ENCODE data around the gene DNAH6.
A peak's percentile ranks its signal among the peaks of the same experiment; 100 is the strongest.

DNAH6 gene

DNA sequence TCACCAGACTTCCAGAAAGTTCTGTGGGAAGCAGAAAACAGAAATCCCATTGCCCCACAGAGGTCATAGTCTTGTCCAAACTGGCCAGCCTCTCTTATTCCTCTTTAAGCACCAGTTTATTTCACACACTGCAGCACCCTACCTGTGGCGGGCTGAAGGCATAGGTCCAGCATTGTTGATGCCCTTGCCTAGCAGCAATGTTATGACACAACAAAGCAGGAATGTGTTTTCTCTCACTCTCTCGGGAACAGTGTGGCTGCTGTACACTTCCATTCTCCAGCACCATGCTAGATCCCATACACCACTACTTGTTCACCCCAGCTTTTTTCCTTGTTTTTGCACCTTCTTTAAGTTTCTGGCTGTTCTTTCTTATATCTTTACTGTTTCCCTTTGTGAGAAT, 181.6 kb downstream of the DNAH6 start:
- TF ChIP-seq, protein P1, sequence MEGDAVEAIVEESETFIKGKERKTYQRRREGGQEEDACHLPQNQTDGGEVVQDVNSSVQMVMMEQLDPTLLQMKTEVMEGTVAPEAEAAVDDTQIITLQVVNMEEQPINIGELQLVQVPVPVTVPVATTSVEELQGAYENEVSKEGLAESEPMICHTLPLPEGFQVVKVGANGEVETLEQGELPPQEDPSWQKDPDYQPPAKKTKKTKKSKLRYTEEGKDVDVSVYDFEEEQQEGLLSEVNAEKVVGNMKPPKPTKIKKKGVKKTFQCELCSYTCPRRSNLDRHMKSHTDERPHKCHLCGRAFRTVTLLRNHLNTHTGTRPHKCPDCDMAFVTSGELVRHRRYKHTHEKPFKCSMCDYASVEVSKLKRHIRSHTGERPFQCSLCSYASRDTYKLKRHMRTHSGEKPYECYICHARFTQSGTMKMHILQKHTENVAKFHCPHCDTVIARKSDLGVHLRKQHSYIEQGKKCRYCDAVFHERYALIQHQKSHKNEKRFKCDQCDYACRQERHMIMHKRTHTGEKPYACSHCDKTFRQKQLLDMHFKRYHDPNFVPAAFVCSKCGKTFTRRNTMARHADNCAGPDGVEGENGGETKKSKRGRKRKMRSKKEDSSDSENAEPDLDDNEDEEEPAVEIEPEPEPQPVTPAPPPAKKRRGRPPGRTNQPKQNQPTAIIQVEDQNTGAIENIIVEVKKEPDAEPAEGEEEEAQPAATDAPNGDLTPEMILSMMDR (IDR thresholded peaks at IDR 0.05; ENCODE audit: low read depth, low read length, missing control alignments) = no peak
- DNase-seq (ENCODE audit: extremely low read depth, low read depth) = no peak

DNA sequence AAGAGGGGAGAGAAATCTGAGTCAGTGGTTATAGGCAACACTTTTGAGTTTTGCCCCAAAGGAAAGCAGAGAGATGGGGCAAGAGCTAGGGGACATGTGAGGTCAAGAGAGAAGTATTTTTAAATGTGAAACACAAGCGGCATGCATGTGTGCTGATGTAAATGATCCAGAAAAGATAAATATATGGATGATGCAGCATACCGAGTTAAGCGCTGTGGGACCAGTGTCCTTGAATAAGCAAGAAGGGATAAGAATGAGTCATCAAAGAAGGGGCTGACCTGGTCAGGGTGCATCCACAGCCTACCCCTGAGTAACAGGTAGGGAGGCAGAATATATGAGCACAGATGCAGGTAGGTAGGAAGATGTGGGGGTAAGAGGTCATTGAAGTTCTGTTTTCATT, 183.7 kb downstream of the DNAH6 start:
- TF ChIP-seq, protein P1 (IDR thresholded peaks at IDR 0.05; ENCODE audit: low read depth, low read length, missing control alignments) = no peak
- no peak overlapping the region for H3K4me3 ChIP-seq (replicated peaks; ENCODE audit: low read depth, low read length)
- no peak for DNase-seq (ENCODE audit: extremely low read depth, low read depth)

More for the DNA sequence above, 181.6 kb downstream of the DNAH6 start:
- H3K4me3 ChIP-seq (replicated peaks; ENCODE audit: low read depth, low read length) = no peak overlapping the region

DNA sequence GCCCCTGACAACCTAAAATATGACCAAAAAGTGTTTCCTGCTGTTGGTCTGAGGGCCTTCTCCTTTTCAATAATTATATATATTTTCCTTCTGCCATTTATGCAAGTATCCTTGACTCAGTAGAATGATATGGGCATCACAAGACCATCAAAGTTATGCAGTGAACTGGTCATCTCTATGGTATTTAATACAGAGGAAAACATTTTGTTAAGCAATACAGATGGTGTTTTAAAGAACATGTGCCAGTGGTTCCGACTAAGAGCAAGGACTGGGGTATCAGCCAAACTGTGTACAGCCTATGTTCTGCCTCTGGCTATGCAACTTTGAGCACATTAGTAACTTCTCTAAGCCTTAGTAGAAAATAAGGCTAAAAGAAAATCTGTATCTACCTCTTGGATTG, 185.6 kb downstream of the DNAH6 start:
- TF ChIP-seq, protein P1 (IDR thresholded peaks at IDR 0.05; ENCODE audit: low read depth, low read length, missing control alignments) = no peak
- H3K4me3 ChIP-seq (replicated peaks; ENCODE audit: low read depth, low read length) = no peak overlapping the region
- peak; percentile 14 for DNase-seq (ENCODE audit: extremely low read depth, low read depth)

DNA sequence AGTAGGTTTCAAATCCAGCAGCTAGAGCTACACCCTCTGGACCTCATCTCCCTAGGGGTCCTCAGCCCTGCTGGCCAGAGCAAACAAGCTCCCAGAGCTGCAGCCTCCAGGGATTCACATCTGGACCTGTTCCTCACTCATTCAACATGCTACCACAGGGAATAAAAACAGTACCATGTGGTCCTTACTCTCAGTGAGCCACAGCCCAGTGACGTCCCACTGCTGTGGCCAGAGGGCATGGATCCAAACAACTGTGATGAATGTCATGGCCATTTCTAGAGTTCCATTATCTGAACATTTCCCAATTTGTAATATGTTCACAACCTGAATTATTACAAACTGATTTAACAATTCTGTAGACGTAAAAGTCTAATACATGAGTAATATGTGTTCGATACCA, 186.6 kb downstream of the DNAH6 start:
- TF ChIP-seq, protein P1 (IDR thresholded peaks at IDR 0.05; ENCODE audit: low read depth, low read length, missing control alignments) = no peak
- no peak for DNase-seq (ENCODE audit: extremely low read depth, low read depth)
- no peak overlapping the region for H3K4me3 ChIP-seq (replicated peaks; ENCODE audit: low read depth, low read length)

DNA sequence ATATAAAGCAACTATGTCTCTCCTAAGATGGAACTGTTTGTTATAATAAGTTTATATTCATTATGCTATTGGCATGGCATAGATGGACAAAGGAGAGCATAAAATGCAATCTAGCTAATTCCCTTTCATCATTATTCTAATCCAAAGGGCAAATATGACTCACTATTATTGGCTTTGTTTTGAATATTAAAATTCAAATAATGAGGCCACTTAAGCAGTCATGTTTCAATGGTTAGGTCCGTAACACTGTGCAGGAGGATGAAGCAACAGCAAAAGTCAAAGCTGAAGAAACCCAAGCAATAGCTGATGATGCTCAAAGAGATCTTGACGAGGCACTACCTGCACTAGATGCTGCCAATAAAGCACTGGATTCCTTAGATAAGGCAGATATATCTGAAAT, 187.5 kb downstream of the DNAH6 start:
- no peak for DNase-seq (ENCODE audit: extremely low read depth, low read depth)
- TF ChIP-seq, protein P1 (IDR thresholded peaks at IDR 0.05; ENCODE audit: low read depth, low read length, missing control alignments) = no peak
- no peak overlapping the region for H3K4me3 ChIP-seq (replicated peaks; ENCODE audit: low read depth, low read length)

DNA sequence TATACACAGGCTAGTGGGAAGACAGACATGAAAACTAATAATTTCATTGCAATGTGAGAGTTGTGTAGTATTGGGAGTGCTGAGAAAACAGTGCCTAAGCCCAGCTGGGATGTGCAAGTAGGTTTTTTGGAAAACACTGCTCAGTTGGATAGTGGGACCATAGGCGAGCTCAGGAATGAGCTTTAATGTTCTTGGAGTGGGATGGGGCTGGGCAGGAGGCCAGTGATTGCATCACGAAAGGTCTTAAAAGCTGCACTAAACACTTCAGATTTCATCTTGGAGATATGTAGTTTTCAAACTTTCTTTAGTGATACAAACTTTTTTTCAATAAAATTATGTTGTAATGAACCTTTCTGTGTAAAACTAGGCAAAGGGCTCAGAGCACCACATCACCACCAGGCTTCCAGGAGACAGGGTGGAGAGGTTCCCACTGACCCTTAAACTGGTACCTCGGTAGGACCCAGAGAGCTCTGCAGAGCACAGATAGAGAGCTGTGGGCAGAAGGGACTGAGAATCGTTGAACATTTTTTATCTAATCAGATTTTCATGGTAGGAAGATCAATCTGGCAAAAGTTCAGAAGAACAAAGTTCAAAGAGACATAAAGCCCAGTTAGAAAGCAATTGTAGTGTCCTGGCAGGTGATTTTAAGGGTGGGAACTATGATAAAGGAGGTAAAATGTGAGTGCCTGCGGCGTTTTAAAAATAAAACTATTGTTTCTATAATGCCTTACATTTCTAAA, 188.4 kb downstream of the DNAH6 start:
- TF ChIP-seq, protein P1 (IDR thresholded peaks at IDR 0.05; ENCODE audit: low read depth, low read length, missing control alignments) = no peak
- no peak for DNase-seq (ENCODE audit: extremely low read depth, low read depth)

DNA sequence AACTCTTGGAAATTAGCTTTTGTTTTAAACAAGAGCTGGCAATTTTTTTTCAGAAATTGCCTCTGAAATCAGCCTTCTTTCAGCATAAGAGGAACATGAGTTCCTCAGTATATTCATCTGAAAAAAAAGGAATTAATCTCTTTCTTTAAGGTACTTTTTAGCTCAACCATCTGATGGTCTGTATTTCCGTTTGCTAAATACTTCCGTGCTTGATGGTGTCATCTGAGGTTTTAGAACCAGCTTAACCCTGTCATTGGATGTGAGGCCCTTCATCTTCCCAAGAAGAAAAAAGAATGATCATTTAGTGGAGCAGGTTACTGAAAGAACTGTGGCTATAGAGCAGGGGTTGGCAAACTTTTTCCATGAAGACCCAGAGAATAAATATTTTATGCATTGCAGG, 189.6 kb downstream of the DNAH6 start:
- DNase-seq (ENCODE audit: extremely low read depth, low read depth) = no peak

More for the DNA sequence above, 188.4 kb downstream of the DNAH6 start:
- H3K4me3 ChIP-seq (replicated peaks; ENCODE audit: low read depth, low read length) = no peak overlapping the region

More for the DNA sequence above, 189.6 kb downstream of the DNAH6 start:
- no peak overlapping the region for H3K4me3 ChIP-seq (replicated peaks; ENCODE audit: low read depth, low read length)
- TF ChIP-seq, protein P1 (IDR thresholded peaks at IDR 0.05; ENCODE audit: low read depth, low read length, missing control alignments) = no peak
